ENCODE data around the gene CPT1B. TPM values are rescaled to one million over a fixed set of nuclear protein-coding genes. Genes with fewer than 3 reads are reported as not detected.

The CPT1B gene
- total RNA-seq, 1 experiment from 2014 or later: 2.4 TPM

GRCh38 chr22:50585781-50586180, 7.6 kb upstream of the CPT1B start:
- no peak for DNase-seq (ENCODE audit: low read depth)

GRCh38 chr22:50585238-50585637, 7.0 kb upstream of the CPT1B start:
- no peak for DNase-seq (ENCODE audit: low read depth)

GRCh38 chr22:50584106-50585096, 6.2 kb upstream of the CPT1B start:
- DNase-seq (ENCODE audit: low read depth): no peak

- DNase-seq (ENCODE audit: low read depth): no peak
Observed at GRCh38 chr22:50583294-50583861, 5.2 kb upstream of the CPT1B start.

GRCh38 chr22:50582493-50583293, 4.5 kb upstream of the CPT1B start, which contains the start of gene CHKB:
CHKB (minus strand) TSS chr22:50582849; CDS start chr22:50582781, 68 bp downstream.
- peak; percentile 94 for DNase-seq (ENCODE audit: low read depth)

GRCh38 chr22:50581950-50582492, 3.8 kb upstream of the CPT1B start:
- no peak for DNase-seq (ENCODE audit: low read depth)

GRCh38 chr22:50581031-50581949, 3.1 kb upstream of the CPT1B start:
- no peak for DNase-seq (ENCODE audit: low read depth)

GRCh38 chr22:50579752-50580151, 1.5 kb upstream of the CPT1B start:
- DNase-seq (ENCODE audit: low read depth): no peak

GRCh38 chr22:50578776-50579310, 616 bp upstream of the CPT1B start:
- DNase-seq (ENCODE audit: low read depth): no peak

- DNase-seq (ENCODE audit: low read depth): no peak
Observed at GRCh38 chr22:50577697-50577986, 585 bp downstream of the CPT1B start.

- no peak for DNase-seq (ENCODE audit: low read depth)
Observed at GRCh38 chr22:50576806-50577696, 1.2 kb downstream of the CPT1B start.

GRCh38 chr22:50576070-50576469, 2.2 kb downstream of the CPT1B start:
- peak; percentile 49 for DNase-seq (ENCODE audit: low read depth)

GRCh38 chr22:50575426-50575941, 2.7 kb downstream of the CPT1B start:
- DNase-seq (ENCODE audit: low read depth): no peak

- DNase-seq (ENCODE audit: low read depth): no peak
Observed at GRCh38 chr22:50574383-50574755, 3.9 kb downstream of the CPT1B start.

GRCh38 chr22:50573491-50574382, 4.5 kb downstream of the CPT1B start:
- no peak for DNase-seq (ENCODE audit: low read depth)

- no peak for DNase-seq (ENCODE audit: low read depth)
Observed at GRCh38 chr22:50572965-50573364, 5.3 kb downstream of the CPT1B start.

- DNase-seq (ENCODE audit: low read depth): no peak
Observed at GRCh38 chr22:50571264-50572175, 6.7 kb downstream of the CPT1B start.
